Prostate gland (tissue), 2 donors: ENCODE results near the gene ALKAL2. TPM values are rescaled to one million over a fixed set of nuclear protein-coding genes. Genes with fewer than 3 reads are reported as not detected.
A peak's percentile ranks its signal among the peaks of the same experiment; 100 is the strongest.

Experiments
- DNase-seq: peaks from one replicate; pipeline ENCODE4 v3.0.0-alpha.2; 2019; ENCODE audit warnings: low spot score
- H3K27ac ChIP-seq, 2 donors: fragments of 200-600 bp; sonication (generic); 2 replicates each; pipeline ENCODE4 v1.5.1; 2017 to 2019
- H3K27me3 ChIP-seq: fragments of 200-600 bp; sonication (generic); replicated peaks from 2 replicates; pipeline ENCODE4 v1.5.1; 2019; ENCODE audit not compliant: insufficient read depth
- H3K36me3 ChIP-seq, 2 donors: fragments of 200-600 bp; sonication (generic); 1 replicate in 1 of 2; 2 replicates in 1 of 2; pipeline versions ENCODE4 v1.5.1 to v1.8.1; 2017 to 2019
- H3K4me1 ChIP-seq: fragments of 200-600 bp; sonication (generic); replicated peaks from 2 replicates; pipeline ENCODE4 v1.5.1; 2019
- H3K4me3 ChIP-seq, 2 donors: fragments of 200-600 bp; sonication (generic); 2 replicates each; pipeline ENCODE4 v1.5.1; 2017 to 2019
- H3K9me3 ChIP-seq: fragments of 200-600 bp; sonication (generic); 2 replicates; pipeline ENCODE4 v1.5.1; 2017
- POLR2A ChIP-seq: fragments of 450-650 bp; IDR thresholded peaks from one replicate; pipeline ENCODE4 v1.6.1; 2016; ENCODE audit warnings: antibody characterized with exemption, mild to moderate bottlenecking
- POLR2AphosphoS5 ChIP-seq: sonication (generic); formaldehyde crosslinking; IDR thresholded peaks from one replicate; pipeline ENCODE4 v1.6.1; 2017; ENCODE audit warnings: antibody characterized with exemption
- WGBS: methylation state at CpG from one replicate; pipeline ENCODE4 v1.1.5; 2018; 5-methylcytosine and 5-hydroxymethylcytosine counted together
- intact Hi-C: fragments of 100-400 bp; cut with DNase I; formaldehyde crosslinking; loops from one replicate; pipeline ENCODE4 v1.14.2; 2022
- total RNA-seq, 2 donors: library from RNA; depleted of rRNA; stranded (reverse); fragments of >200 nt; gene quantifications; one replicate each; pipeline ENCODE4 v1.1.0, GENCODE V29; 2016
- TF ChIP-seq, protein P1 (sequence below), 4 experiments: fragments of 200-600 bp in 2 of 4; fragments of 450-650 bp in 2 of 4; sonication (generic) in 2 of 4; IDR thresholded peaks; 1 replicate in 3 of 4; 2 replicates in 1 of 4; pipeline ENCODE4 v1.5.1; 2016 to 2019; ENCODE audit warnings: antibody characterized with exemption in 4 of 4, mild to moderate bottlenecking in 2 of 4, moderate library complexity in 2 of 4

The ALKAL2 gene
- total RNA-seq, 2 donors from 2014 or later: 2.6 to 22.6 TPM

DNA sequence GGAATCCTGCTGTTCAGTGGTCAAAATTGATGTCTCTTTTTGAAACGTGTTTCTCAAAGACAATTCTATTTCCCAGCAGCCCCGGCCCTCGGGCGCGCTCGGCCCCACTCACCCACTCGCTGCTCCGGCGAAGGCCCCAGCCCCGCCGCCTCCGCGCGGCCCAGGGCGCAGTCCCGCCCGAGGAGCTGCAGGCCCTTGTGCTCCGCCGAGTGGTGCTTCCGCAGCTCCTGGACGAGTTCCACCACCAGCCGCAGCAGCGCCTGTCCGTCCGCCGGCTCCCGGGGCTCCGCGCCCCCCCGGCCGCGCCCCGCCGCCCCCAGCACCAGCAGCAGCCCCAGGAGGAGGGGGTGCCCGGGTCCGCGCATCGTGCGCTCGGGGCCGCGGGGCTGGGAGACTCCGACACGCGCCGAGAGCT, 413 bp downstream of the ALKAL2 start:
- TF ChIP-seq POLR2A: no peak
- no peak for TF ChIP-seq POLR2AphosphoS5
- TF ChIP-seq, protein P1, sequence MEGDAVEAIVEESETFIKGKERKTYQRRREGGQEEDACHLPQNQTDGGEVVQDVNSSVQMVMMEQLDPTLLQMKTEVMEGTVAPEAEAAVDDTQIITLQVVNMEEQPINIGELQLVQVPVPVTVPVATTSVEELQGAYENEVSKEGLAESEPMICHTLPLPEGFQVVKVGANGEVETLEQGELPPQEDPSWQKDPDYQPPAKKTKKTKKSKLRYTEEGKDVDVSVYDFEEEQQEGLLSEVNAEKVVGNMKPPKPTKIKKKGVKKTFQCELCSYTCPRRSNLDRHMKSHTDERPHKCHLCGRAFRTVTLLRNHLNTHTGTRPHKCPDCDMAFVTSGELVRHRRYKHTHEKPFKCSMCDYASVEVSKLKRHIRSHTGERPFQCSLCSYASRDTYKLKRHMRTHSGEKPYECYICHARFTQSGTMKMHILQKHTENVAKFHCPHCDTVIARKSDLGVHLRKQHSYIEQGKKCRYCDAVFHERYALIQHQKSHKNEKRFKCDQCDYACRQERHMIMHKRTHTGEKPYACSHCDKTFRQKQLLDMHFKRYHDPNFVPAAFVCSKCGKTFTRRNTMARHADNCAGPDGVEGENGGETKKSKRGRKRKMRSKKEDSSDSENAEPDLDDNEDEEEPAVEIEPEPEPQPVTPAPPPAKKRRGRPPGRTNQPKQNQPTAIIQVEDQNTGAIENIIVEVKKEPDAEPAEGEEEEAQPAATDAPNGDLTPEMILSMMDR (IDR thresholded peaks at IDR 0.05): no peak
- peaks cover 10% of the 10 kb centered on the region for H3K4me1 ChIP-seq
- intact Hi-C loops: no loop called here
- no peaks in the 10 kb centered on the region for H3K36me3 ChIP-seq
- peaks cover 6% of the 10 kb centered on the region for H3K27me3 ChIP-seq
- peak overlapping the region; percentile 26 to 35 for H3K4me3 ChIP-seq
- H3K27ac ChIP-seq: no peak overlapping the region
- WGBS: 1% methylated on average over 24 of the region's 46 CpGs
- H3K9me3 ChIP-seq: no peaks in the 10 kb centered on the region
- DNase-seq: no peak

DNA sequence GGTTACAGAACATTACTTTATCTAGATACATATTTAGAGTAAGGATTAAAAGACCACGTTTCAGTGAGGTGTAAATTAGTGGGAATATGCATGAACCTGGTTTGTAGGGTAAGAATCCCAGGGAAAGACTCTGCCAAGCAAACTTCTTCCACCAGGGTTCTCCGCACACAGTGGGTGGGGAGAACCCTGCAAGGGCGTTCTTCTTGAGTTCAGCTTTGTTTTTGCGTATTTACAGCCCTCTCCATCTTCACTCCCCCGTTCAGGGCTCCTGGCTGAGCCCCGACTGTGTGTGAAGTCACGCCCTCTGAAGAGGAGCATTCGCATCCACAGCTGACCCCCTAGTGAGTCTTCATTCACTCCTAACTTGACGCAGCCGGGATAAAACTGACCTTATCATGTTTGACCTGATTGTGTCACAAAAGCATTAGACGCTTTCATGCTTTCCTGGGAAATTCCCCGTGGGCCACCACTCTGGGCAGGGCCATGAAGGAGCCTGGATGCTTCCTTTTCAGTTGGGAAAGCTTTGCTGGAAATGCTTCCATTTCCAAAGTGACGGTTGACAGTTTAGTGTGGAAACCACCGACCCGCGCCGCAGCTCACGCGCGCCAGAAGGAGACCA, 1.0 kb downstream of the ALKAL2 start:
- Histone ChIP-seq H3K9me3 (no peaks in the 10 kb centered on the region), H3K36me3 (no peaks in the 10 kb centered on the region), H3K27ac (no peak overlapping the region), H3K4me1 (peaks cover 10% of the 10 kb centered on the region), H3K4me3 (no peak overlapping the region), H3K27me3 (peaks cover 6% of the 10 kb centered on the region)
- no peak for DNase-seq
- TF ChIP-seq, protein P1 (IDR thresholded peaks at IDR 0.05): no peak
- TF ChIP-seq POLR2AphosphoS5 (no peak), POLR2A (no peak)
- intact Hi-C loops: no loop called here
- WGBS: 45% methylated on average over 20 of the region's 20 CpGs

DNA sequence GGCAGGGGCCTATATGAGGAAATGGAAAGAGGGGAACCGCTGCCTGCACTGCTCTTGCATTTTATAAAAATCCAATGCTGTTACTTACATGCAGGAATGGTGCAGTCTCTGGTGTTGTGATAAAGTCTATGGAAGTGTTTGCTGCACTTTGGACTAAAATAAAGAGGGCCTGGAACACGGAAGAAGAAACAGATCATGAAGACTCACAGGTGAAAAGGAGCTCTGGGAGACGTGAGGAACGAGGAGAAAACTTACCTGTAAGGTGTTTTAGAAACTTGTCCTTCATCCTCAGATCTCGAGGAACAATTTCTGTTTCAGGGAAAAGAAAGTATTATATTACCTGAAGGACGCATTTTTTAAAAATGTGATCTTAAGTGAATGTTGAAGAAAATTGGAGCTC, 1.9 kb downstream of the ALKAL2 start:
- peaks cover 6% of the 10 kb centered on the region for H3K27me3 ChIP-seq
- H3K4me3 ChIP-seq: no peak overlapping the region
- H3K9me3 ChIP-seq: no peaks in the 10 kb centered on the region
- DNase-seq: no peak
- TF ChIP-seq POLR2AphosphoS5: no peak
- TF ChIP-seq POLR2A: no peak
- TF ChIP-seq, protein P1 (IDR thresholded peaks at IDR 0.05): no peak
- peaks cover 10% of the 10 kb centered on the region for H3K4me1 ChIP-seq
- H3K27ac ChIP-seq: no peak overlapping the region
- intact Hi-C loops: no loop called here
- no peaks in the 10 kb centered on the region for H3K36me3 ChIP-seq
- 95% methylated on average over 6 of the region's 6 CpGs for WGBS

DNA sequence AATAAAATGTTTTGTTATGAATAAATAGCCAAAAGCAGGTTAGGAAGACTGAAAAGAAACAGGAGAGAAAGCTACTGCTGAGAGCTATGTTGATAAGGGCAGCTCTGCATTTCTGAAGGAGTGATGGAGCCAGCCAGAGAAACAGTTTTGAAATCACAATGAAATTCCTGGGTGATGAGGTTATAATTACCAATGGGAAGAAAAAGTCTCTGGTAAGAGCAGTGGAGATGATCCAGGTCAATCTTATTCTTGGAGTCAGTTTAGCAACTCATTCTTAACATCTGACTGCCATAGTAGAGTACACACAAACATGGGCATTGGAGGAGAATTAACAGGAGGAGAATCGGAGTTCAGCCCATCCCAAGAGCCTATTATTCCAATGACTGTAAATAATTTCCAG, 2.4 kb downstream of the ALKAL2 start:
- peaks cover 10% of the 10 kb centered on the region for H3K4me1 ChIP-seq
- no peak overlapping the region for H3K4me3 ChIP-seq
- intact Hi-C loops: no loop called here
- WGBS: 83% methylated on average over 1 of the region's 1 CpG
- H3K27me3 ChIP-seq: peaks cover 6% of the 10 kb centered on the region
- no peaks in the 10 kb centered on the region for H3K9me3 ChIP-seq
- H3K36me3 ChIP-seq: no peaks in the 10 kb centered on the region
- H3K27ac ChIP-seq: no peak overlapping the region
- DNase-seq: no peak
- TF ChIP-seq POLR2AphosphoS5 (no peak), POLR2A (no peak)
- TF ChIP-seq, protein P1 (IDR thresholded peaks at IDR 0.05): no peak

DNA sequence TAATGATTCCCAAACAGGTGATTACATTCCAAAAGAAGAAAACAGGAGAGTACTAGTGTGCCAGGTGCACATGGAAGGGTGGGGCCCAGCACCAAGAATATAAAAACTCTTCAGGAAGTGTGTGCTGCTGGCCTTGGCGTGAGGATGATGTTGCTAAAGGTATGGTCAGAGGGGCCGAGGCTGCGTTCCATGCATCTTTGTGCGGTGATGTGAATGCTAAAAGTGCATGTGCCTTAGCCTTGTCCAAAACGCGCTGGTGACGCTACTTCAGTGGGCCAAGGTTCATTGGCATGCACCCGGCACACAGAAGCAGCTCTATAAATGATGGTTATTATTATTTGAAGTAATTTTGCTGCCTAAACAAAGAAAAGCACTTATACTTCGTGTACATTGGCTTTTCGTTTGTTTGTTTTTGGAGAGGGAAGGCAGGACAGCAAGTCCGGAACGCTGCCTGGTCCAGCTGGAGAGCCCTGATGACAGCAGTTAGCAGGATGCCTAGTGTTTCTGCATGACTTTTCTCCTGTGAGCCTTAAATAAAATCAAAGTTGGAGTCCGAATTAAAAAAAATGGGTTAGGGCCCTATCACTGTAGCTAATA, 2.9 kb downstream of the ALKAL2 start:
- Histone ChIP-seq H3K4me3 (no peak overlapping the region), H3K27ac (no peak overlapping the region), H3K27me3 (peaks cover 6% of the 10 kb centered on the region), H3K36me3 (no peaks in the 10 kb centered on the region), H3K9me3 (no peaks in the 10 kb centered on the region), H3K4me1 (peaks cover 10% of the 10 kb centered on the region)
- TF ChIP-seq POLR2AphosphoS5: peak; percentile 76
- TF ChIP-seq, protein P1 (IDR thresholded peaks at IDR 0.05): no peak
- intact Hi-C loops: no loop called here
- peak; percentile 50 for DNase-seq
- 52% methylated on average over 13 of the region's 13 CpGs for WGBS
